HG03460 (cell line): ENCODE results near the gene EPS15.
"Not testable (repeated sequence)": the region's sequence is repeated elsewhere in the genome, so short reads cannot be mapped to it uniquely, and the experiment has no call there.

Experiments used
- ATAC-seq: cut with Tn5 transposase; IDR thresholded peaks from one replicate; pipeline ENCODE4 v1.9.1; 2021; ENCODE audit not compliant: unreplicated experiment

The EPS15 gene

DNA sequence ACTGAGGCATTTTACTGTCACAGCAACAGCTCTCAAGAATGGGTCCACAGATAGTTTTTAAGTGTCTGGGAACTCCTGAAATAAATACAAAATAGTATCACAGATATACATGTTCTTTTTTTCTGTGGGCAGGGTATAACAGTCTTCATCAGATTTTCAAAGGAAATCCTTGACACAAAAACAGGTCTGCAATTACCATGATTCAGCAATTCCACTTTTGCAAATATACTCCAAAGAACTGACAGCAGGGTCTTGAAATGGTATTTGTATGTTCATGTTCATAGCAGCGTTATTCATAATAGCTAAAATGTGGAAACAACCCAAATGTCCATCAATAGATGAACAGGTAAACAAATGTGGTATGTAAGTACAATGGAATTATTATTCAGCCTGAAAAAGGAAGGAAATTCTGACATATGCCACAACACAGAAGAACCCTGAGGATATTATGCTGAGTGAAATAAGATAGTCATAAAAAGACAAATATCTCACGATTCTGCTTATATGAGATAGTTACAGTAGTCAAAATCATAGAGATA is 85.0 kb downstream of the EPS15 start:
- ATAC-seq = no peak

DNA sequence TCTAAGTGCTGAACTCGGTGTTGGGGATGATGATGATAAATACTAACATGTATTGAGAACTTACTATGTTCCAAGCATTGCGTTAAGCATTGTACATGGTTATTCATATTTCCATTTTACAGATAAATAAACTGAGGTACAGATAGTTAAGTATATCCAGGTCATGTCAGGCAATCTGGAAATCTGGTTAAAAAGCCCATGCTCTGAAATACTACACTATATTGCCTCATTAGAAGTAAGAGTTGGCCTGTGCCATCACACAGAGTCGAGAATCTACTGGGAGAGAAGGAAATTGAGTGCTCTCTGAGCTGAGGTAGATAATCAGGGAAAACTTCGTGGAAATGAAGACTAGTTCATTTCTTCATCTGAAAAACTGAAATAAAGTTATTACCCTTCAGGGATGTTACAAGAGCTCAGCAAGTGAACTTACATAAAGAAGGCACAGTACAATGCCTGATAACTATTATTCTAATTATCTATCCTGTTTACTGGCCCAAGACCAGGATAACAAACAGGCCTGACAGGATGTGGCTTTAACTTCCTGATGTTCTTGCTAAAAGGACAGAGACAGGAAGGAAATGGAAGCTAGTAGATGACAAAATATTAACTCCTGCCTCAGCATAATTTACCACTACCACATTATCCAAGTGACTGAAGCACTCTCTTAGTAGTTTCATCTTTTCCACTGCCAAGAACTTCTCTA is 85.6 kb downstream of the EPS15 start:
- peak; percentile 36 for ATAC-seq

DNA sequence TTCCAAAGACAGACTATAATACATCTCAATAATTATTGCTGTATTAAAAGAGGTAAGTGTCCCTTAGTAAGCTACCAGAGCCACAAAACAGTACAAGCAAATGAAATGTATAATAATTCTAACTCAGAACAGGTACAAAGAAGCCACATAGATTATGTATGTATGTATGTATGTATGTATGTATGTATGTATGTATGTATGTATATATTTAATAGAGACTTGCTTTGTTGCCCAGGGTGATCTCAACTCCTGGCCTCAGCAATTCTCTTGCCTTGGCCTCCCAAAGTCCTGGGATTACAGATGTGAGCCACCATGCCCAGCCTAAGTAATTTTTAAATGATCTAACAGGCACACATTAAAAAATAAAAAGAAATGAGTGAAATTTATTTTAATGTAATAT is 86.9 kb downstream of the EPS15 start:
- no peak for ATAC-seq

DNA sequence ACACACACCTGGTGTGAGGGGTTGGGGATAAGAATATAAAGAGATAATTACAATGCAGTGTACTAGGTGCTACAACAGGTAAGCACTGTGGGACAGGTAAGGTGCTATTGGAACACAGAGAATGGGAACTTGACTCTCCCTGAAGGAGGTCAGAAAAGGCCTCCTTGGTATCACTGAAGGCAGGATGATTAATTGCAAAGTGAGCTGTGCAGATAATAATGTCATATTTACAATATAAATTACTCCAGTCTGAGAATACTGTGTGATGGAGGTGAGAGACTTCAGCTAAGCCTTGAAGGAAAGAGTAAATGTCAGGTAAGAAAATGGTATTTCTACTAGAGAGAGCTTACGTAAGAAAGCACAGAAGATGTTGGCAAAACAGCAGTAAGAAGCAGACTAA is 91.6 kb downstream of the EPS15 start:
- ATAC-seq = no peak

DNA sequence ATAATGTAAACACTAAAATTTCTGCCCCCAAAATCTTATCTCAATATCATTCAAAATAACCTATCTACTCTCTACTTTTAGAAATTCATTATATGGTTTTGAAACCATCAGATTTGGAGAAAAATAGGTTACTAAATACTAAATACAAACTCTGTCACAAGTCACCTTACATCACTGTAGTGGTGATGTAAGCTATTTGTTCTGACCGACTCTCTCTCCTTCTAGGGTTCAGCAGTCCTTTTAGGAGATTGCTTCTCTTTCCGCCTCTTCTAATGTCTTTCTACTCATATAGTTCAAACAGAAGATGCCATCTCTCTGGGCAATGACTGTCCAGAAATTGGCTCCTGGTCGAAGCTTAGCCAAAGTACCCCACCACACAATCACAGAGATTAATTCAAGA is 93.1 kb downstream of the EPS15 start:
- ATAC-seq = no peak

DNA sequence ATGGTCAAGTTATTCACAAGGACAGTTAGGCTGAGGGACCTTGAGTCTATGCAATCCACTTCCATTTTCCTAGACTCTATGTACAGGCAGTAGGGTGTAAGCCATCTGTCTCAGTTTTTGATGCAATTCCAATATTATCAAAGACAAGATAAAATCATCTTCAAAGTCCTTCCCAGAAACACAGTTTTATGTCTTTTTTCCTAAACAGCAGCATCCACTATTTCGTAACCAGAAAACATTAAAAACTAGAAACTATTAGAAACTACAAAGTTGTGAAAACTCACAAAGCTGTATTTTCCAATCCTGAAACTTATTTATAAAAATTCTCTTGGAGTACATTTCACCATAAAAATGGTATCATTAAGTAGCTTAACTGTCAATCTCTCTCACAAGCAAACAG is 93.8 kb downstream of the EPS15 start:
- ATAC-seq = no peak

DNA sequence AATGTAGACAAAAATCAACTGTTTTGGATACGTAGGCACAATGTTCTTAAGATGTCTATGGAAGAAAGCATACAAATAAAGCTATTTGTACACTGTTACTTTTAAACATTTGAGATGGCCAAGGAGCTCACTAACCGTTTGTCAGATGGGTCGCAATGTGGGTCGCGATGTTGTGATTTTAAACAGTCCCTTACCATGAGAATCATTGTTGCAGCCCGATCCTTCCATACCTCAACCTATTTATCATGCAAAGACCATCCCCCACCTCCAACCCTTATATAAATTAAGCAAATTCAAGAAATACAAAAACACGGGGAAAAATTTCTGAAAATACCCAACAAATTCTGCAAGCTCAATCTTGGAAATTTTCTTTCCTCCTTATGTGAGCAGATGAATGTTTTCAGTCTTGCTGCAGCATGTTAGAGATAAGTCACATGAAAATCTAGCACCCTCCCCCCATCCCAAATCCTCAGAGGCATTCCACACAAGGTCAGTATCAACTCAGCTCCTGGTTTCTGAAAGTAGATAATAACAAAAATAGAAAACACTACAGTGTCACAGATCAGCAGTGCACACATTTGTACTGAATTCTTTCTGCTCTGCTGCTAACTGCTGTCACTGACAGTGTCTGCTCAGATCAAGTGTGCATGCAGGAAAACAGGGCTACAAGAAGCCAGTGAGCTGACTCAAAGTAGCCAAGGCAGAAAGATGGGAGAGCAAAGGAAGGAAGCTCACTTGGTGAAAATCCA is 95.8 kb downstream of the EPS15 start:
- ATAC-seq = no peak

DNA sequence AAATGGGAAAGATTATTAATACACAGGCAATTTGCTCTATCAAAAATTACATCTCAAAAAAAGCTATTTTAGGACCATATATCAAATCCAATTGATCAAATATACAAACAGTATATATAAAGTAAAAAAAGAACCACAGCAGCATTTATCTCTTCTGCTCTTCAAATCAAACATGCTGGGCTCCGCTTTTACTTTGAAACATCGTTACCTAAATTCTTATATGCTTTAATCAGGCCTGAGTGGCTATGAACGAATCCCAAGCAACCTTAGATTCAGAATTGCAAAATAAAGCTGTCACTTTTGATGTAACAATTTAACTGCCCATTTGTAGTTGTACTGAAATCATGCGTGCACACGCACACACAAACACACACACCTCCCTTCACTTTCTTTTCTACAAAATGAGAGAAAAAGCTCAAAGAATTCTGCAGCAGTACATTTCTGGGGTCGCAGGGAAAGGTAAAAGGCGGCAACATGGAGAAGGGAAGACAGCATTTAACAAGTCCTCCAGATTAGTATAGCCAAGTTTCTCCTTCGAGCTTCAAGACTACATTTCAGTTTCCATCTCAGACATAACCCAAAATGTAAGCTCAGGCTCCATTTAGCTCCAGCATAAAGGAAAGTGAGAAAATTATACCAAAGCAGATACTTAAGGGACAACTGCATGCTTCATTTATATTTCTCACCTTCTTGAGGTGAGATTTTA is 96.5 kb downstream of the EPS15 start:
- ATAC-seq = no peak

DNA sequence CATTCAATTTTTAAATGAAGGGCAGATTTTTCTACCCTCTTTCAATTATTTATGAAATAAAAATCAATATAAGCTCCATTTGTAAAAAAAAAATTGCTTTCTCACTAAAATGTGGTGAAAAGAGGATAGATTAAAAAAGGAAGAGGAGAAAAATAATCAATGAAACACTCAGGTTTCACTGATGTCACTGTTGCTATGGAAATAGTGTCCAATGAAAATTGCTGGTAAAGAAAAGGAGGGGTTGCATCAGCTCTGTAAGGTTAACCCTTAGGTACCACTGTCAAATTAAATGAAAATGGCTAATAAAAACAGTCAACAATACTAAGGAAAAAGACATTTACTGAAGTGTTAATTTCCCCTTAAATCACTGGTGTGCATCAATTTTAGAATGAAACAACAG is 97.1 kb downstream of the EPS15 start:
- ATAC-seq = no peak

DNA sequence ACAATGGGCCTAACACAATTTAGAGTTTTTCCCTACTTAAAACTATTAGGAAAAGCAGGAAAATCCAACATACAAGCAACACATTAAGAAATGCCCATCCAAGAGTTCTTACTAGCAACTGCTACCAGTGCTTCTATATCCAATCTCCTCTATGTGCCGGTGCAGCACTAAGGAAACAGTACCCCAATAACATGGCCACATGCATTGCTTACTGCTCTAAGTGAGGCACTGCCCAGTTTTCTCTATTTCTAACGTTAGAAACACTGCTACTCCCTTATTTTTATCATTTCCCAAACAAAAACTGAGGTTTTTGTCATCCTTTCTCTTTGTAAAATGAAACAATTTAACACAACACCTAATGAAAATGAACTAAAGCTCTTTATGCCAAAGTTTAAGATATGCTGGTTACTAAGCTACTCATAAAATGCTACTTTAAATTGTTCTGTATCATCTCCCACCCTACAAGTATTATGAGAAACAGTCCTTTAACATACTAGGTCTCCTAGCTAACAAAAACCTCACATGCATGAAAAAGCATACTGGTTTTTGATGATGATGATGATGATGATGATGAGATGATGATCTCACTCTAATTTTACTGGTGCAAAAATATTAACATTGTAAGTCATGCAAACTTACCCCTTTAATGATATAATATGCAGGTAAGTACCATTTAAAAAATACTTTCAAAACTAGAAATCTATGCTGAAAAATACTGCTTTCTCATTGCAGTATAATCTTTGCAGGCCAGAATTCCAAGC is 98.0 kb downstream of the EPS15 start:
- ATAC-seq = no peak

DNA sequence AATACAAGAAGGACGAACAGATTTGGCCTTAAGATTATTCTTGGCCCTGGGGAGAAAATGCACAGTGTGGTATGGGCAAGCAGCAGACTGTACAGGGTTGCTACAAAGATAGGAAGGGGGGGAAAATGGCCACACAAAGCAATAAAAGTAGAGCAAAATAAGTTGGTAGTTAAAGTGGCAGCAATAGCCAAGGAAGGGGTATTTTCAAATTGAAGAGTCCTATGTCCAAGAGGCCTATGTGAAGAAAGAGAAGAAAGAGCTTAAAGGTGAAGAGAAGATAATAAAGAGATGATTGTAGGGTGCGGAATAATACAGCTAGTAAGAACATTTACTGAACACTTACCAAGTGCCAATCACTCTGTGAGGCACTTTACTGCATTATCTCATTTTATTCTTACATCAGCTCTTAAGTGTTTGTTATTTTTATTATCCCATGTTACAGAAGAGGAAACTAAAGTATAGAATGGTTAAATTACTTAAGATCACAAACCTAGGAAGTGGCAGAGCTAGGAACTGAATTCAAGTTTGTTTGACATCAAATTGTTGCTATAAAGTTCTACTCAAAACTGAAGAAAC is 100.6 kb downstream of the EPS15 start:
- no peak for ATAC-seq

DNA sequence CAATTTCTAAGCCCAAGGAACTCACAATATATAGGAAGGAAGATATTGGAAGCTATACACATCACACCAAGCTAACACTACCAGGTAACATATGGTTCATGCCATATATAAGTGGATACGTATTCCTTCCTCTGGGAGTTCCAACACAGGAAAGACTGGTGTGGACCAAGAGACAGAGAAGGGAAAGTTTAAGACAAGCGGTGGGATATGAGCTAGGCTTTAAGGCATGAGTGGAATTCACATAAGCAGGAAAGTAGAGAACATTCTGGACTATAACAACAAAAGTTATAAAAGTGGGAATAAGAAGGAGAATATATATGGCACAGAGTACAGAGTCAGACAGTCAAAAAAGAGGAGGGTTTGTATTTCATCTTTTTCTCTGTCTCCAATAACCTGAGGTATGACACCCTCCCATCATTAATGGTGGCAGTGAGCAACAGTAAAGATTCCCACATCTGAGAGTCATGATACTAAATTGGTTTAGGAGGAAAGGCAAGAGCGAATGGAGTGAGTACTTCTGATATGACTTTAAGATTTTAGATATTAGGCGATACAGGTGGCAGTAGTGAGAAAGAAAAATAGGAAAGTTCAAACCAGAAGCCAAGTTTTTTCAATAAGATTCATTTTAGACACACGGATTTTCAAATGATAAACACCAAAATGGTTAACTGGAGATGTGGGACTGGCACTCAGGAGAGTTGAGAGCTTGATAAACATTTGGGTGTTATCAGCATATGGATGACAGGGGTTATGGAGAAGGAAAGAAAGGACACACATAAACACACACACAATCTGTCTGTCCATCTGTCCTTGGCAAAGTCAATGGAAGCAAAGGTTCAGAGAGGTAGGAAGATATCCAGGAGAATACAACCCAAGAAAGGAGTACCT is 101.3 kb downstream of the EPS15 start:
- ATAC-seq = no peak

DNA sequence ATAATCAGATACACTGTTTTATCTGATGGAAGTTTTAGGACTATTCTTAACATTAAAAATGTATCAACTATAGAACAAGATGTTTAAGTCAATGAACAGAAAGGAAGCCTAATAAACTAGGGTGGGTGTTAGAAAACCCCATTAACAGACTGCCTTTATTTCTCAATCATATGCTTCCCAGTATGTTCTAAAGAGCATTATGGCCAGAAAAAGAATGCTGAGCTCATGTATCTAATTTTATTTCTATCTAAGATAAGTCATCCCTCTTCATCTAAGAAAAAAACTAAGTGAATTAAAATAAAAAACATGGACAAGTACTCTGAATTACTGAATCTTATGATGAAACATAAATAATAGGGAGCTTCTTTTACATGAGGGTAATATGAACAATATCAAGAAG is 102.2 kb downstream of the EPS15 start:
- no peak for ATAC-seq

DNA sequence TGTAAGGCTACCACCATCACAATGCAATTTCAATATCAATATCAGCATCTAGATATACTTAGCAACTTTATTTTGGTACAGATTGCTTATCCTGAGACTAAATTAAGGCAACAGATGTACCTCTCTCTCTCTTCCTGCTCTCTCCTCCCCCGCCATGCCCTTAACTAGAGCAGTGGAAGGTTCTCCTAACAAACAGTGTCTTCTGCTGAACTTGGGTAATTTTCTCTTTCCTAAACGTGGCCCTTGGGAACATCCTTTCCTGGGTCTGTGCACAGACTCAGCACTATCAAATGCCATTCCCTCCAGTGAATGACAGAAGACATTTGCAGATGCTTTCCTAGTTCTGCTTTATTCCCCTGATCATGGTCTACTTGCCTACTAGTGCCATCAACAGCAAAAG is 103.1 kb downstream of the EPS15 start:
- no peak for ATAC-seq

DNA sequence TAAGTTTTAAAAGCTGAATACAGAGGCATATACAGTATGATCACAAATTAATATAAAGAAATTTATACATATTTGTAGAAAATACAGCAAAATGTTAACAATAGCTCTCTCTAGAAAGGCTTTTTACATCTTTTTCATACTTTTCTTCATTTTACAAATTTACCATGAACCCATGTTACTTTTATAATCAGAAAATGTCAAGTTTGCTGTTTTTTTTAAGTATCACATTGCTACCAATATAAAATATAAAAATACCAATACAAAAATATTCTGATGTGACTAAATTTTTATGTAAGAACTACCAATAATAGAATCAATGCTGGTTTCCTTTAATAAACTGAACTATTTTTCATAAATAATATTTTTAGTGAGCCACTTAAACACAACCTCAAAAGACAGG is 104.3 kb downstream of the EPS15 start:
- no peak for ATAC-seq

DNA sequence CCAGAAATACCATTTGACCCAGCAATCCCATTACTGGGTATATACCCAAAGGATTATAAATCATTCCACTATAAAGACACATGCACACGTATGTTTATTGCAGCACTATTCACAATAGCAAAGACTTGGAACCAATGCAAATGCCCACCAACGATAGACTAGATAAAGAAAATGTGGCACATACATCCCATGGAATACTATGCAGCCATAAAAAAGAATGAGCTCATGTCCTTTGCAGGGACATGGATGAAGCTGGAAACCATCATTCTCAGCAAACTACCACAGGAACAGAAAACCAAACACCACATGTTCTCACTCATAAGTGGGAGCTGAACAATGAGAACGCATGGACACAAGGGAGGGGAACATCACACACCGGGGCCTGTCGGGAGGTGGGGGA is 107.2 kb downstream of the EPS15 start:
- not testable (repeated sequence) for ATAC-seq

DNA sequence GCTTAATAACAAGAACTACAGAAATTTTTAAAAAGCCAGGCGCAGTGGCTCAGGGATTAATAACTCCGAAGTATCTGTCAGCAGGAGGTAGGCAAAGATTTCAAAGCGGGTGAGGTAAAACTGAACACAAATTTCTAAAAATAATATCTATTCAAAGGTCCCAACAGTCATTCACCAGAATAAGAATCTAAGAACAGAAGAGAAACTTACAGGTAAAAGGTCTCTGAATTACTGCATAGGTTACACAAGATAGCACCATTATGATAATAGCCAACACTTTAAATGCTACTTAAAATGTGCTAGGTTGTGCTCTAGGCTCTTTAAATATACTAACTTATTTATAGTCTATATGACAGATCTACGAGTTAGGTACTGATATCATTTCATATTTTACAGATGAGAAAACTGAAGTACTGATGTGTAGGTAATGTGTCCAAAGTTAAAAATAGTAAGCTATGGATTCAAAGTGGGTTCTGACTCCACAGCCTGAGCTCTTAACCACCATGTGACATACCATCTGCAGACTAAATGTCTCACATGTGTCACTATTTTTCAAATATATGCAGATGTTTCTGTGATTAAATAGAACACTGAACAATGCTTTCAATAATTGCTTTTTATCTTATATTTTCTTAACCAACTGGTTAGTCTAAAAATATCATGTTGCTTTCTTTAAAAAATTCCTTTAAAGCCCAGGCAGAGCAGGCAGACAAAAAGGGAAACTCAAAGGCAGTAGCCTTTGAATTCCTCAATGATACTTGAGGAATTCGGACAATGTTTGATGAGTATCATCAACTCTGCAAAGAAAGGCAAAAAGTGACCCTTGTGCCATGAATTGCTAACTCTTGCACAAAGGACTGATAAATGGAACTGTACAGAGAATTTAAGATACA is 108.3 kb downstream of the EPS15 start:
- no peak for ATAC-seq

DNA sequence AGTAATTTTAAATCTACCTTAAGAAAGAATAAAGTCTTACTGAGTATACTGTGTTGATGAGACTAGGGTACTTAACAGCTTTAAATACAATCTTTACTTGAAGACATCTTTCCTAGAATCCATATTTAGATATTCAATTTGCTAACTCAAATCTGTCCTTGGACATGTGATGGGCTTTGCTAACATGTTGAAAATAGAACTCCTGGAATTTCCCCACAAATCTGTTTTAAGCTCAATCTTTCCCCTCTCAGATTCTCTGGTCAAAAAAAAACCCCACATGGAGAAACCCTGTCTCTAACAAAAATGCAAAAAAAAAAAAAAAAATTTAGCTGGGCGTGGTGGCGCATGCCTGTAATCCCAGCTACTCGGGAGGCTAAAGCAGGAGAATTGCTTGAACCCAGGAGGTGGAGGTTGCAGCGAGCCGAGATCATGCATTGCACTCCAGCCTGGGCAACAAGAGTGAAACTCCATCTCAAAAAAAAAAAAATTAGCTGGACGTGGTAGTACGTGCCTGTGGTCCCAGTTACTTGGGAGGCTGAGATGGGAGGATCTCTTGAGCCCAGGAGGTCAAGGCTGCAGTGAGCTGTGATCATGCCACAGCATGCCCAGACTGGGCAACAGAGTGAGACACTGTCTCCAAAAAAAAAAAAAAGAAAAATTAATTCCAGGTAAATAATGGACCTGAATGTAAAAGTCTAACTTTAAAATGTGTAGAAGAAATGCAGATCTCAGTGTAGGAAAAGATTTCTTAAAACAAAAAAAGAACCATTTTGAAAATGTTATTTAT is 109.1 kb downstream of the EPS15 start:
- ATAC-seq = not testable (repeated sequence)
